NCI-H2227 (cell line): ENCODE results near the gene ENKUR.
"Not testable (repeated sequence)": the region's sequence is repeated elsewhere in the genome, so short reads cannot be mapped to it uniquely, and the experiment has no call there.

Source experiments
- DNase-seq: peaks from one replicate; lab custom pipeline; 2025; ENCODE audit not compliant: unreplicated experiment; lab: John Stamatoyannopoulos, UW

ENKUR gene

GRCh38 chr10:24979685-24980084 is 36.3 kb downstream of the ENKUR start:
- DNase-seq = no peak

GRCh38 chr10:24974976-24975375 is 41.0 kb downstream of the ENKUR start:
- DNase-seq = no peak

GRCh38 chr10:24973163-24973562 is 42.8 kb downstream of the ENKUR start:
- DNase-seq = no peak

GRCh38 chr10:24971374-24971773 is 44.6 kb downstream of the ENKUR start:
- no peak for DNase-seq

GRCh38 chr10:24969841-24970281 is 46.1 kb downstream of the ENKUR start:
- DNase-seq = no peak

- not testable (repeated sequence) for DNase-seq
Measured at GRCh38 chr10:24968951-24969350, 47.0 kb downstream of the ENKUR start.

- DNase-seq = no peak
Measured at GRCh38 chr10:24968349-24968748, 47.6 kb downstream of the ENKUR start.

GRCh38 chr10:24966962-24967481 is 48.9 kb downstream of the ENKUR start:
- DNase-seq = no peak

- no peak for DNase-seq
Measured at GRCh38 chr10:24965051-24965450, 50.9 kb downstream of the ENKUR start.

- no peak for DNase-seq
Measured at GRCh38 chr10:24963521-24964041, 52.4 kb downstream of the ENKUR start.

- DNase-seq = no peak
Measured at GRCh38 chr10:24962995-24963394, 53.0 kb downstream of the ENKUR start.

GRCh38 chr10:24961582-24961981 is 54.4 kb downstream of the ENKUR start:
- no peak for DNase-seq

GRCh38 chr10:24959382-24959730 is 56.6 kb downstream of the ENKUR start:
- DNase-seq = no peak

- DNase-seq = no peak
Measured at GRCh38 chr10:24958721-24959381, 57.1 kb downstream of the ENKUR start.

- no peak for DNase-seq
Measured at GRCh38 chr10:24958091-24958720, 57.8 kb downstream of the ENKUR start.

- DNase-seq = not testable (repeated sequence)
Measured at GRCh38 chr10:24957624-24958051, 58.3 kb downstream of the ENKUR start.

GRCh38 chr10:24953675-24954074 is 62.3 kb downstream of the ENKUR start:
- DNase-seq = no peak

- DNase-seq = peak; percentile 71
Measured at GRCh38 chr10:24952707-24953645, 63.0 kb downstream of the ENKUR start.

GRCh38 chr10:24952143-24952706 is 63.7 kb downstream of the ENKUR start, which contains the start of gene PRTFDC1:
Gene PRTFDC1 (minus strand): TSS chr10:24952606. CDS start chr10:24952575, 31 bp downstream.
- DNase-seq = no peak

GRCh38 chr10:24951201-24952142 is 64.5 kb downstream of the ENKUR start:
- DNase-seq = peak; percentile 78
